Psoas muscle (tissue), 8 donors: ENCODE results near the gene OR6P1. TPM values are rescaled to one million over a fixed set of nuclear protein-coding genes. Genes with fewer than 3 reads are reported as not detected.

ENCODE experiments used
- ATAC-seq, 4 donors: fragments of 200-7000 bp; cut with Tn5 transposase; one replicate each; pipeline ENCODE4 v1.9.1; 2020; ENCODE audit warnings: moderate library complexity in 3 of 4, mild to moderate bottlenecking in 2 of 4
- DNase-seq, 2 donors: peaks; one replicate each; pipeline ENCODE4 v3.0.0-alpha.2; 2020
- H3K27ac ChIP-seq: fragments of 200-600 bp; one replicate; pipeline ENCODE4 v1.8.0; 2022
- H3K27me3 ChIP-seq, 3 donors: fragments of 200-600 bp in 1 of 3; one replicate each; pipeline versions ENCODE4 v1.6.1 to v1.8.0; 2013 to 2022; ENCODE audit warnings: low read length in 2 of 3, mild to moderate bottlenecking in 2 of 3, moderate library complexity in 1 of 3; ENCODE audit not compliant: insufficient read depth in 3 of 3
- H3K36me3 ChIP-seq, 2 donors: fragments of 200-600 bp in 1 of 2; one replicate each; pipeline versions ENCODE4 v1.6.1 to v1.8.0; 2013 to 2022; ENCODE audit warnings: low read depth in 1 of 2, mild to moderate bottlenecking in 1 of 2, moderate library complexity in 1 of 2; ENCODE audit not compliant: insufficient read depth in 1 of 2
- H3K4me1 ChIP-seq: fragments of 200-600 bp; one replicate; pipeline ENCODE4 v1.8.0; 2022
- H3K4me3 ChIP-seq: fragments of 200-600 bp; one replicate; pipeline ENCODE4 v1.8.0; 2022; ENCODE audit warnings: mild to moderate bottlenecking
- H3K9me3 ChIP-seq: fragments of 200-600 bp; one replicate; pipeline ENCODE4 v1.8.0; 2022
- CTCF ChIP-seq: fragments of 200-600 bp; IDR thresholded peaks from one replicate; pipeline ENCODE4 v1.8.0; 2022; ENCODE audit warnings: antibody characterized with exemption
- WGBS, 3 donors: extraction: QIAGEN DNeasy Blood & Tissue Kit; methylation state at CpG; one replicate each; pipeline versions ENCODE4 v1.1.6 to v1.1.7; 2013; 5-methylcytosine and 5-hydroxymethylcytosine counted together
- intact Hi-C, 2 donors: fragments of 100-400 bp; cut with DNase I; formaldehyde crosslinking; loops; one replicate each; pipeline versions ENCODE4 v1.11.0 to v1.14.2; 2022
- long read RNA-seq, 2 donors: library from polyadenylated mRNA; unstranded; transcript quantifications; one replicate each; pipeline ENCODE4 v2.0.0, GENCODE V29; 2021
- polyA plus RNA-seq, 3 donors: library from polyadenylated mRNA; stranded (reverse); fragments of 200-250 nt; gene quantifications; one replicate each; pipeline ENCODE4 v1.2.3, GENCODE V29; 2013
- total RNA-seq, 4 donors: library from RNA; stranded (reverse); fragmentation: NEBNext Ultra II Directional in 2 of 4; extraction: Animal tissue kit (Norgen Biotek cat#: 25700) in 2 of 4; gene quantifications; one replicate each; pipeline versions ENCODE4 v1.2.1 to v1.2.4, GENCODE V29; 2021 to 2023
- donor health status: healthy with polysubstance abuse.
- donor health status: DM: no; HTN: no; CAD: no; lungs with moderate emphysema.
- donor health status: Bipolar disorder and iron deficiency.
- donor health status: healthy.
- donor health status: DM: yes; HTN: yes; CAD: no.
- donor health status: DM: no; HTN: no; CAD: no.
- donor health status: DM: no; HTN: no; CAD: no.
- donor health status: DM: yes; HTN: yes; CAD: no.

OR6P1 gene
- total RNA-seq (not detected), polyA plus RNA-seq (not detected)
- long read RNA-seq, donor 1, result 0 reads
- long read RNA-seq, donor 2, result 0 reads

GRCh38 chr1:158570480-158570879, at the start of gene OR6P1:
TSS of gene OR6P1 (minus strand) at chr1:158570580. CDS start at chr1:158563604, 6,976 bp downstream.
- Histone ChIP-seq H3K4me1 (no peaks in the 10 kb centered on the region), H3K27me3 (peaks cover 0 to 2% (median 0%) of the 10 kb centered on the region in 3 donors), H3K27ac (no peak within 1 kb of the TSS), H3K36me3 (no peaks in the 10 kb centered on the region), H3K9me3 (no peaks in the 10 kb centered on the region), H3K4me3 (no peak within 1 kb of the TSS)
- no peak for TF ChIP-seq CTCF
- ATAC-seq (no peak), DNase-seq (no peak)
- intact Hi-C loops, result no loop called here
- 63 to 67% (median 67%) methylated on average over 3 of the region's 3 CpGs for WGBS, 3 donors

- no peak for TF ChIP-seq CTCF
- H3K27me3 ChIP-seq, result no peaks in the 10 kb centered on the region
- DNase-seq (no peak), ATAC-seq (no peak)
- no peaks in the 10 kb centered on the region for H3K9me3 ChIP-seq
- H3K4me3 ChIP-seq, result no peak overlapping the region
- no peaks in the 10 kb centered on the region for H3K36me3 ChIP-seq
- no peak overlapping the region for H3K27ac ChIP-seq
- WGBS, 3 donors, result 75 to 86% (median 76%) methylated on average over 3 of the region's 3 CpGs
- intact Hi-C loops, result no loop called here
- no peaks in the 10 kb centered on the region for H3K4me1 ChIP-seq
These were observed 43.4 kb upstream of the OR6P1 start for GRCh38 chr1:158613764-158614163.

GRCh38 chr1:158611916-158612315, 41.5 kb upstream of the OR6P1 start:
- WGBS, 3 donors, result 61 to 66% (median 66%) methylated on average over 3 of the region's 3 CpGs

GRCh38 chr1:158607296-158607695, 36.9 kb upstream of the OR6P1 start:
- Histone ChIP-seq H3K4me3 (no peak overlapping the region), H3K27ac (no peak overlapping the region), H3K36me3 (no peaks in the 10 kb centered on the region), H3K27me3 (no peaks in the 10 kb centered on the region), H3K9me3 (no peaks in the 10 kb centered on the region), H3K4me1 (no peaks in the 10 kb centered on the region)
- no peak for TF ChIP-seq CTCF
- no peak for ATAC-seq
- DNase-seq, result no peak
- WGBS, 3 donors, result 57 to 86% (median 66%) methylated on average over 1 of the region's 1 CpG
- intact Hi-C loops, result no loop called here

More at GRCh38 chr1:158611916-158612315, 41.5 kb upstream of the OR6P1 start:
- H3K36me3 ChIP-seq, result no peaks in the 10 kb centered on the region
- intact Hi-C loops, result no loop called here
- ATAC-seq (no peak), DNase-seq (no peak)
- H3K27ac ChIP-seq, result no peak overlapping the region
- no peaks in the 10 kb centered on the region for H3K4me1 ChIP-seq
- no peaks in the 10 kb centered on the region for H3K27me3 ChIP-seq
- no peaks in the 10 kb centered on the region for H3K9me3 ChIP-seq
- no peak overlapping the region for H3K4me3 ChIP-seq
- TF ChIP-seq CTCF, result no peak

- intact Hi-C loops, result no loop called here
- Histone ChIP-seq H3K27me3 (no peaks in the 10 kb centered on the region), H3K4me3 (no peak within 1 kb of the TSS), H3K27ac (no peak within 1 kb of the TSS), H3K36me3 (no peaks in the 10 kb centered on the region), H3K4me1 (no peaks in the 10 kb centered on the region), H3K9me3 (no peaks in the 10 kb centered on the region)
- no peak for TF ChIP-seq CTCF
- ATAC-seq (no peak), DNase-seq (no peak)
- WGBS, 3 donors, result 59 to 69% (median 62%) methylated on average over 1 of the region's 1 CpG
These were observed 34.6 kb upstream of the OR6P1 start, which contains the start of gene OR10Z1 for GRCh38 chr1:158604968-158605367. TSS of gene OR10Z1 (plus strand) at chr1:158605268. CDS start at chr1:158606439, 1,171 bp downstream.
